Pancreas (tissue), 10 donors: ENCODE measurements around the gene KIFC1. TPM values are rescaled to one million over a fixed set of nuclear protein-coding genes. Genes with fewer than 3 reads are reported as not detected.

Source experiments
- ATAC-seq, 4 donors: fragments of 200-7000 bp; cut with Tn5 transposase; one replicate each; pipeline versions ENCODE4 v1.8.0 to v1.9.1; 2020; ENCODE audit warnings: mild to moderate bottlenecking in 4 of 4, moderate library complexity in 4 of 4
- DNase-seq, 6 donors: peaks; one replicate each; pipeline ENCODE4 v3.0.0-alpha.2; 2020
- FAIRE-seq: peaks from 2 replicates; lab custom pipeline; 2012; peaks lifted over from hg19 to GRCh38; lab: Jason Lieb, UNC
- H3K27ac ChIP-seq, 4 donors: fragments of 200-600 bp; sonication (generic); 1 replicate in 3 of 4; 2 replicates in 1 of 4; pipeline versions ENCODE4 v1.5.0 to v1.8.0; 2020
- H3K27me3 ChIP-seq, 4 donors: fragments of 200-600 bp; one replicate each; pipeline ENCODE4 v1.8.0; 2021
- H3K36me3 ChIP-seq, 3 donors: fragments of 200-600 bp; sonication (generic) in 1 of 3; one replicate each; pipeline versions ENCODE4 v1.5.0 to v1.8.0; 2020 to 2021
- H3K4me1 ChIP-seq, 3 donors: fragments of 200-600 bp; one replicate each; pipeline ENCODE4 v1.8.0; 2021
- H3K4me3 ChIP-seq, 4 donors: fragments of 200-600 bp; sonication (generic) in 2 of 4; one replicate each; pipeline versions ENCODE4 v1.5.0 to v1.8.0; 2020 to 2021
- H3K9me3 ChIP-seq, 4 donors: fragments of 200-600 bp; one replicate each; pipeline ENCODE4 v1.8.0; 2021
- WGBS, 2 donors: extraction: QIAGEN DNeasy Blood & Tissue Kit; methylation state at CpG; one replicate each; pipeline ENCODE4 v1.1.7; 2013; 5-methylcytosine and 5-hydroxymethylcytosine counted together
- intact Hi-C, 3 donors: fragments of 100-400 bp; cut with DNase I; formaldehyde crosslinking; loops; one replicate each; pipeline versions ENCODE4 v1.11.1 to v1.14.2; 2022
- polyA plus RNA-seq, 2 donors: library from polyadenylated mRNA; stranded (reverse); fragments of 200-250 nt; gene quantifications; one replicate each; pipeline ENCODE4 v1.2.3, GENCODE V29; 2013
- total RNA-seq, 6 donors: library from RNA; stranded (reverse); fragmentation: NEBNext Ultra II Directional in 4 of 6; extraction: Animal tissue kit (Norgen Biotek cat#: 25700) in 4 of 6; gene quantifications; one replicate each; pipeline versions ENCODE4 v1.2.1 to v1.2.4, GENCODE V29; 2021 to 2023
- TF ChIP-seq, protein P1 (sequence below), 4 donors: fragments of 200-600 bp; sonication (generic) in 3 of 4; IDR thresholded peaks; one replicate each; pipeline versions ENCODE4 v1.5.0 to v1.8.0; 2021; ENCODE audit warnings: antibody characterized with exemption in 4 of 4
- donor health status: healthy with polysubstance abuse.
- donor health status: DM: no; HTN: no; CAD: no; lungs with moderate emphysema.
- donor health status: DM: no; HTN: no; CAD: no.
- donor health status: control.
- donor health status: control.
- donor health status: Bipolar disorder and iron deficiency.
- donor health status: DM: yes; HTN: yes; CAD: no.
- donor health status: DM: no; HTN: no; CAD: no.
- donor health status: DM: no; HTN: no; CAD: no.
- donor health status: DM: yes; HTN: yes; CAD: no.

Gene KIFC1
- total and polyA plus RNA-seq, 8 donors: 0.14 to 1.5 (median 0.35) TPM

DNA sequence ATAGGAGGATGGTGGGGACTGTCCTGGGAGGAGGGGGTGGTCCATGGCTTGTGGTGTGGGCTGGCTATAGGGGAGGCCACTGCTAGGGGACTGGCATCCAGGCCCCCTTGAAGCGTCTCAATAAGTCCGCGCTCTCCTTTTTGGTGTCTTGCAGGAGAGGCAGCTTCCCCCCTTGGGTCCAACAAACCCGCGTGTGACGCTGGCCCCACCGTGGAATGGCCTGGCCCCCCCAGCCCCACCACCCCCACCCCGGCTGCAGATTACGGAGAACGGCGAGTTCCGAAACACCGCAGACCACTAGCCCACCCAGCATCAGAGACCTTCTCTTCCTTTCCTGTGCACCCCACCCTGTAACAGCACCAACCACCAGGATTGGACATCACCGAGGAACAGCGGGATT lies 60.0 kb downstream of the KIFC1 start:
- no peak for ATAC-seq
- Histone ChIP-seq H3K4me3 (no peak overlapping the region), H3K36me3 (no peaks in the 10 kb centered on the region), H3K27ac (no peak overlapping the region), H3K9me3 (no peaks in the 10 kb centered on the region), H3K4me1 (peaks cover 0 to 12% (median 0%) of the 10 kb centered on the region in 3 donors), H3K27me3 (no peaks in the 10 kb centered on the region)
- intact Hi-C loops: no loop called here
- no peak for FAIRE-seq
- TF ChIP-seq, protein P1, sequence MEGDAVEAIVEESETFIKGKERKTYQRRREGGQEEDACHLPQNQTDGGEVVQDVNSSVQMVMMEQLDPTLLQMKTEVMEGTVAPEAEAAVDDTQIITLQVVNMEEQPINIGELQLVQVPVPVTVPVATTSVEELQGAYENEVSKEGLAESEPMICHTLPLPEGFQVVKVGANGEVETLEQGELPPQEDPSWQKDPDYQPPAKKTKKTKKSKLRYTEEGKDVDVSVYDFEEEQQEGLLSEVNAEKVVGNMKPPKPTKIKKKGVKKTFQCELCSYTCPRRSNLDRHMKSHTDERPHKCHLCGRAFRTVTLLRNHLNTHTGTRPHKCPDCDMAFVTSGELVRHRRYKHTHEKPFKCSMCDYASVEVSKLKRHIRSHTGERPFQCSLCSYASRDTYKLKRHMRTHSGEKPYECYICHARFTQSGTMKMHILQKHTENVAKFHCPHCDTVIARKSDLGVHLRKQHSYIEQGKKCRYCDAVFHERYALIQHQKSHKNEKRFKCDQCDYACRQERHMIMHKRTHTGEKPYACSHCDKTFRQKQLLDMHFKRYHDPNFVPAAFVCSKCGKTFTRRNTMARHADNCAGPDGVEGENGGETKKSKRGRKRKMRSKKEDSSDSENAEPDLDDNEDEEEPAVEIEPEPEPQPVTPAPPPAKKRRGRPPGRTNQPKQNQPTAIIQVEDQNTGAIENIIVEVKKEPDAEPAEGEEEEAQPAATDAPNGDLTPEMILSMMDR (IDR thresholded peaks at IDR 0.05): no peak
- DNase-seq: no peak
- 87 to 90% methylated on average over 11 to 15 of the region's 15 CpGs for WGBS, 2 donors

- Histone ChIP-seq H3K4me3 (no peak overlapping the region), H3K36me3 (no peaks in the 10 kb centered on the region), H3K27ac (no peak overlapping the region), H3K4me1 (peaks cover 0 to 12% (median 0%) of the 10 kb centered on the region in 3 donors), H3K27me3 (no peaks in the 10 kb centered on the region), H3K9me3 (no peaks in the 10 kb centered on the region)
- DNase-seq: no peak
- TF ChIP-seq, protein P1 (IDR thresholded peaks at IDR 0.05): no peak
- WGBS, 2 donors: 77 to 86% methylated on average over 3 to 4 of the region's 4 CpGs
- no peak for FAIRE-seq
- intact Hi-C loops: no loop called here
- no peak for ATAC-seq
Measured at GRCh38 chr6:33452496-33452895, 60.9 kb downstream of the KIFC1 start.

GRCh38 chr6:33453393-33454008 lies 61.9 kb downstream of the KIFC1 start:
- no peaks in the 10 kb centered on the region for H3K27me3 ChIP-seq
- ATAC-seq: peak in 2 of 4 donors; percentile 1 to 11
- H3K4me1 ChIP-seq: peaks cover 0 to 12% (median 0%) of the 10 kb centered on the region in 3 donors
- TF ChIP-seq, protein P1 (IDR thresholded peaks at IDR 0.05): no peak
- WGBS, 2 donors: 1 to 2% methylated on average over 12 of the region's 12 CpGs
- peak overlapping the region; percentile 75 to 96 (median 91) for H3K4me3 ChIP-seq
- no peaks in the 10 kb centered on the region for H3K36me3 ChIP-seq
- DNase-seq: no peak
- intact Hi-C loops: no loop called here
- no peak for FAIRE-seq
- H3K27ac ChIP-seq: peak overlapping the region in 2 of 4 donors; percentile 54 to 61
- H3K9me3 ChIP-seq: no peaks in the 10 kb centered on the region

DNA sequence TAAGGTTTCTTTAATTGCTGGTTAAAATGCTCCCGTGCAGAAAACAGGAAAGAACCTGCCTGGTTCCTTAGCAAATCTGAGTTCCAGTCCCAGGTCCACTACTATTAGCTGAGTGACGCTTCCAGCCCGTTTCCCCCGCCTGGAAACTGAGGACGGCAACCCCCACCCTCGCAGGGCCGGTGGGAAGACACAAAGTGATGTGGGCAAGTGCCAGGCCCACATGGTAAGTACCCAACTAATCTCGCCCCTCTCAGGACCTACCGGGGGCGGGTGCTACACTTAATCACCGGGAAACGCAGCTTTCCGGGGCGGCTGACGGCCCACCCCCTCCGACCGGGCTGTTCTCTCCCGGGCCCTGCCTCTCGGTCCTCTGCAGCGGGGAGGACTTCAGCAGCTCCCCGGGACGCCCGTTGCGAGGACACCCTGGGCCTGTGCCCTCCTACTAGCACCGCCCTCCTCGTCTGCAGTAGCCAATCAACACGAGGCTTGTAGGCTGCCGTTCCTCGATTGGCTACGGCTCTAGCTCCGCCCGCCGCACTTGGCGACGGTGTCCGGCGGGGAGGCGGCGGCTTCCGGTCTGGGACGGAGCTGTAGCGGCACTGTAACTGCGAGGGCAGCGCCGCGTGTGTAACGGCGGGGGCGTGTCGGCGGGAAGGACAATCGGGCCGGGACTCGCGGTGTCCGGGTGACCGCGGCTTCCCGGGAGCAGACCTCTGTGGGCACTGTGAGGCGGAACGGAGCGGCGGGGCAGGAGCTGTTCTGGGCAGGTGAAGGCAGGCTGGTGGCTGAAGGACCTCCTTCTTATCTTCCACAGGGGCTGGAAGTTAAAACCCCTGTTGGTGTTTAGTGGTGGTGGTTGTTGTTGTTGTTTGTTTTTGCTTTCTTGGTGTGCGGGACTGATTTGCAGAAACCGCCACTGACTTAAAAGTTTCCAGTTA lies 62.7 kb downstream of the KIFC1 start, which contains the start of gene ZBTB9:
Gene ZBTB9 (plus strand): TSS at position 568 of the 938 bp plus-strand sequence. CDS start 525 bp downstream, outside the sequence.
- no peaks in the 10 kb centered on the region for H3K36me3 ChIP-seq
- ATAC-seq (peak; percentile 99 to 100 (median 100)), DNase-seq (peak; percentile 95 to 98 (median 96)), FAIRE-seq (peak; percentile 45)
- intact Hi-C loops: no loop called here
- TF ChIP-seq, protein P1 (IDR thresholded peaks at IDR 0.05): no peak
- no peaks in the 10 kb centered on the region for H3K27me3 ChIP-seq
- peak within 1 kb of the TSS; percentile 75 to 96 (median 91) for H3K4me3 ChIP-seq
- WGBS, 2 donors: 0% methylated on average over 60 to 65 of the region's 65 CpGs
- no peaks in the 10 kb centered on the region for H3K9me3 ChIP-seq
- peak within 1 kb of the TSS; percentile 49 to 61 (median 55) for H3K27ac ChIP-seq
- H3K4me1 ChIP-seq: peaks cover 0 to 12% (median 0%) of the 10 kb centered on the region in 3 donors
